HG02870 (cell line): Measurements from ENCODE around the gene FBXL16.

ENCODE experiments used
- ATAC-seq: cut with Tn5 transposase; IDR thresholded peaks from one replicate; pipeline ENCODE4 v1.9.1; 2021; ENCODE audit warnings: mild to moderate bottlenecking, moderate library complexity; ENCODE audit not compliant: unreplicated experiment

FBXL16 gene

GRCh38 chr16:711548-712320, 6.1 kb upstream of the FBXL16 start:
- no peak for ATAC-seq

GRCh38 chr16:711084-711483, 5.5 kb upstream of the FBXL16 start:
- ATAC-seq: no peak

- no peak for ATAC-seq
Observed at GRCh38 chr16:710500-711075, 5.0 kb upstream of the FBXL16 start.

GRCh38 chr16:709566-710499, 4.2 kb upstream of the FBXL16 start:
- no peak for ATAC-seq

- no peak for ATAC-seq
Observed at GRCh38 chr16:708959-709358, 3.4 kb upstream of the FBXL16 start.

- ATAC-seq: no peak
Observed at GRCh38 chr16:708019-708418, 2.4 kb upstream of the FBXL16 start.

GRCh38 chr16:707062-707538, 1.5 kb upstream of the FBXL16 start:
- ATAC-seq: no peak

GRCh38 chr16:706189-707061, 824 bp upstream of the FBXL16 start:
- ATAC-seq: no peak

- no peak for ATAC-seq
Observed at GRCh38 chr16:704552-705380, 835 bp downstream of the FBXL16 start.

- no peak for ATAC-seq
Observed at GRCh38 chr16:704047-704446, 1.6 kb downstream of the FBXL16 start.

- no peak for ATAC-seq
Observed at GRCh38 chr16:703406-703805, 2.2 kb downstream of the FBXL16 start.

GRCh38 chr16:702341-702740, 3.3 kb downstream of the FBXL16 start:
- no peak for ATAC-seq

- no peak for ATAC-seq
Observed at GRCh38 chr16:700684-701584, 4.7 kb downstream of the FBXL16 start.

- no peak for ATAC-seq
Observed at GRCh38 chr16:698911-699671, 6.5 kb downstream of the FBXL16 start.

- ATAC-seq: no peak
Observed at GRCh38 chr16:695355-696089, 10.1 kb downstream of the FBXL16 start.

GRCh38 chr16:694863-695354, 10.7 kb downstream of the FBXL16 start:
- no peak for ATAC-seq
